B cell (primary cell): ENCODE data around the gene GLCCI1. TPM values are rescaled to one million over a fixed set of nuclear protein-coding genes. Genes with fewer than 3 reads are reported as not detected.

Experiments used
- ATAC-seq: fragments of 200-7000 bp; cut with Tn5 transposase; one replicate; pipeline ENCODE4 v1.10.0; 2021; ENCODE audit warnings: low read depth, mild to moderate bottlenecking, moderate number of reproducible peaks, moderate library complexity
- CTCF ChIA-PET: fragments of 350-600 bp; sonication (Branson Sonifier 250); formaldehyde crosslinking; loops from one replicate; lab custom pipeline; 2021; ENCODE audit warnings: antibody characterized with exemption, inconsistent platforms; lab: Charles Lee
- POLR2A ChIA-PET: fragments of 350-600 bp; sonication (Branson Sonifier 250); formaldehyde crosslinking; loops from one replicate; lab custom pipeline; 2021; ENCODE audit warnings: antibody characterized with exemption; lab: Charles Lee
- DNase-seq: peaks from one replicate; pipeline ENCODE4 v3.0.0; 2013
- H2AFZ ChIP-seq: 2 replicates; pipeline ENCODE4 v1.6.1; 2012; ENCODE audit warnings: mild to moderate bottlenecking, low read depth, low read length; ENCODE audit not compliant: insufficient read depth, poor library complexity, severe bottlenecking
- H3K27ac ChIP-seq, 2 donors: 1 replicate in 1 of 2; 2 replicates in 1 of 2; pipeline ENCODE4 v1.5.1; 2012 to 2013; ENCODE audit warnings: low read length in 2 of 2, mild to moderate bottlenecking in 2 of 2, moderate library complexity in 1 of 2
- H3K27me3 ChIP-seq, 4 experiments: fragments of 200-600 bp in 1 of 4; sonication (generic) in 1 of 4; replicated peaks in 1 of 4; 1 replicate in 2 of 4; 2 replicates in 2 of 4; pipeline versions ENCODE4 v1.6.1 to v1.7.0; 2013 to 2016; ENCODE audit warnings: low read length in 3 of 4, mild to moderate bottlenecking in 2 of 4, mixed read lengths in 1 of 4, moderate library complexity in 1 of 4; ENCODE audit not compliant: insufficient read depth in 4 of 4, control insufficient read depth in 3 of 4; ENCODE audit errors: control extremely low read depth in 1 of 4
- H3K36me3 ChIP-seq, 2 experiments: replicated peaks in 1 of 2; 1 replicate in 1 of 2; 2 replicates in 1 of 2; pipeline versions ENCODE4 v1.6.1 to v1.7.1; 2013; ENCODE audit warnings: low read length in 1 of 2; ENCODE audit not compliant: insufficient read depth in 2 of 2, control insufficient read depth in 1 of 2; ENCODE audit errors: control extremely low read depth in 1 of 2, extremely low read depth in 1 of 2
- H3K4me1 ChIP-seq, 2 donors: fragments of 200-600 bp in 1 of 2; sonication (generic) in 1 of 2; 1 replicate in 1 of 2; 2 replicates in 1 of 2; pipeline versions ENCODE4 v1.5.1 to v1.6.1; 2013 to 2017; ENCODE audit warnings: low read length in 2 of 2; ENCODE audit not compliant: control insufficient read depth in 2 of 2, insufficient read depth in 2 of 2
- H3K4me2 ChIP-seq: replicated peaks from 2 replicates; pipeline ENCODE3; 2012; ENCODE audit warnings: mild to moderate bottlenecking, low read depth, low read length; ENCODE audit not compliant: poor library complexity, severe bottlenecking
- H3K4me3 ChIP-seq, 5 experiments: fragments of 200-600 bp in 1 of 5; sonication (generic) in 1 of 5; 1 replicate in 3 of 5; 2 replicates in 2 of 5; pipeline versions ENCODE4 v1.5.1 to v1.7.0; 2011 to 2016; ENCODE audit warnings: low read length in 4 of 5, mild to moderate bottlenecking in 4 of 5, low read depth in 2 of 5, control low read depth in 1 of 5, moderate library complexity in 1 of 5; ENCODE audit not compliant: insufficient read depth in 1 of 5; ENCODE audit errors: control extremely low read depth in 1 of 5, extremely low read depth in 1 of 5
- H3K79me2 ChIP-seq: fragments of 200-600 bp; sonication (generic); one replicate; pipeline ENCODE4 v1.6.0; 2016; ENCODE audit warnings: low read length; ENCODE audit not compliant: control insufficient read depth, insufficient read depth
- H3K9ac ChIP-seq: fragments of 200-600 bp; sonication (generic); 2 replicates; pipeline ENCODE4 v1.6.1; 2017; ENCODE audit warnings: mild to moderate bottlenecking, low read length, moderate library complexity
- H3K9me3 ChIP-seq, 3 donors: one replicate each; pipeline versions ENCODE4 v1.6.1 to v1.7.1; 2013; ENCODE audit warnings: low read length in 2 of 3; ENCODE audit not compliant: control insufficient read depth in 2 of 3, insufficient read depth in 1 of 3; ENCODE audit errors: control extremely low read depth in 1 of 3
- H4K20me1 ChIP-seq: 2 replicates; pipeline ENCODE4 v1.6.0; 2012; ENCODE audit warnings: mild to moderate bottlenecking, low read length; ENCODE audit not compliant: insufficient read depth, control insufficient read depth, poor library complexity, severe bottlenecking
- H3K27ac Mint-ChIP-seq: one replicate; pipeline ENCODE4 v1.8.0; 2021; ENCODE audit warnings: mixed read lengths
- H3K27me3 Mint-ChIP-seq: one replicate; pipeline ENCODE4 v1.8.0; 2021; ENCODE audit warnings: mixed read lengths
- H3K4me1 Mint-ChIP-seq: one replicate; pipeline ENCODE4 v1.8.0; 2021; ENCODE audit warnings: mixed read lengths
- H3K4me3 Mint-ChIP-seq: one replicate; pipeline ENCODE4 v1.8.0; 2021; ENCODE audit warnings: mixed read lengths
- H3K9me3 Mint-ChIP-seq: one replicate; pipeline ENCODE4 v1.8.0; 2022; ENCODE audit warnings: mixed read lengths; ENCODE audit not compliant: insufficient read depth
- EZH2 ChIP-seq: IDR thresholded peaks from 2 replicates; pipeline ENCODE4 v1.6.1; 2012; ENCODE audit warnings: borderline replicate concordance, low read depth, mild to moderate bottlenecking, moderate library complexity, low read length; ENCODE audit not compliant: insufficient read depth, poor library complexity, severe bottlenecking
- WGBS: methylation state at CpG from one replicate; pipeline ENCODE4 v1.1.5; 2013; ENCODE audit warnings: missing lambda C conversion rate; ENCODE audit not compliant: insufficient coverage; 5-methylcytosine and 5-hydroxymethylcytosine counted together
- intact Hi-C: fragments of 100-400 bp; cut with micrococcal nuclease; formaldehyde crosslinking; loops from one replicate; pipeline ENCODE4 v1.10.0; 2022
- polyA plus RNA-seq: library from polyadenylated mRNA; depleted of rRNA; stranded (reverse); fragments of >200 nt; gene quantifications from 2 replicates; pipeline ENCODE4 v1.2.3, GENCODE V29; 2012
- total RNA-seq, 2 donors: library from RNA; stranded (reverse); fragments of 120-200 nt in 1 of 2; gene quantifications; 1 replicate in 1 of 2; 2 replicates in 1 of 2; pipeline versions ENCODE4 v1.2.3 to v1.2.4, GENCODE V29; 2013 to 2022
- TF ChIP-seq, protein P1 (sequence below): fragments of 200-600 bp; IDR thresholded peaks from one replicate; pipeline ENCODE4 v1.8.0; 2022; ENCODE audit warnings: antibody characterized with exemption, mild to moderate bottlenecking

The GLCCI1 gene
- total and polyA plus RNA-seq, 2 donors (not counting 1 experiment from before 2014, with no cell fraction given): 17.7 to 50.3 TPM

DNA sequence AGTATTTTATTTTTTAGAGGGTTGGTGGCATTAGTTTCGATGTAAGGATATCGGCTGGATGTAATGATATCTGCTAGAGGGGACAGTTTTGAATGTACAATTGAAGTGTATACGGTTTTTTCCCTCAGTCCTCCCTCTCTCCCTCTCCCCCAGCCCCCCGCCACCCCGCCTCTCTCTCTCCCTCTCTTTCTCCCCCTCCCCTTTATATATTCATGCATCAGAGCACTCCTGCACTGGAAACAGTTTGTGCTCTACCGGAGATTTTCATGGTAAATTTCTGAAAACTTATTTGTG is 1.6 kb downstream of the GLCCI1 start:
- Histone ChIP-seq H3K79me2 (peaks cover 56% of the 10 kb centered on the region), H2AFZ (peak overlapping the region; percentile 81), H3K27ac (peak overlapping the region; percentile 67 to 75), H3K9ac (peak overlapping the region; percentile 79), H4K20me1 (no peaks in the 10 kb centered on the region), H3K27me3 (no peaks in the 10 kb centered on the region), H3K4me3 (peak overlapping the region; percentile 65 to 95 (median 87)), H3K9me3 (no peaks in the 10 kb centered on the region), H3K4me2 (peak overlapping the region; percentile 75), H3K4me1 (peaks cover 31 to 39% of the 10 kb centered on the region in 2 donors), H3K36me3 (no peaks in the 10 kb centered on the region)
- no peak for DNase-seq
- no peak for ATAC-seq
- intact Hi-C loops: loop anchor here (1.0 to 5.0 kb wide), 2 partner anchors 209 to 222 kb away; no protein-coding TSS in a partner anchor
- POLR2A ChIA-PET: interaction anchor here (0.6 to 2.1 kb wide), 6 partner anchors 9 to 401 kb away, joined by 3 to 9 read pairs (median 6); partner anchors contain the start of gene UMAD1
- H3K27ac Mint-ChIP-seq: no peak overlapping the region
- no peaks in the 10 kb centered on the region for H3K27me3 Mint-ChIP-seq
- no peaks in the 10 kb centered on the region for H3K9me3 Mint-ChIP-seq
- no peak overlapping the region for H3K4me3 Mint-ChIP-seq
- H3K4me1 Mint-ChIP-seq: peaks cover 29% of the 10 kb centered on the region
- no CpG with 5 or more reads among the region's 6 CpGs for WGBS
- CTCF ChIA-PET: interaction anchor here (0.7 to 3.1 kb wide), 6 partner anchors 15 to 289 kb away, joined by 3 to 16 read pairs (median 4); no protein-coding TSS in a partner anchor
- TF ChIP-seq, protein P1, sequence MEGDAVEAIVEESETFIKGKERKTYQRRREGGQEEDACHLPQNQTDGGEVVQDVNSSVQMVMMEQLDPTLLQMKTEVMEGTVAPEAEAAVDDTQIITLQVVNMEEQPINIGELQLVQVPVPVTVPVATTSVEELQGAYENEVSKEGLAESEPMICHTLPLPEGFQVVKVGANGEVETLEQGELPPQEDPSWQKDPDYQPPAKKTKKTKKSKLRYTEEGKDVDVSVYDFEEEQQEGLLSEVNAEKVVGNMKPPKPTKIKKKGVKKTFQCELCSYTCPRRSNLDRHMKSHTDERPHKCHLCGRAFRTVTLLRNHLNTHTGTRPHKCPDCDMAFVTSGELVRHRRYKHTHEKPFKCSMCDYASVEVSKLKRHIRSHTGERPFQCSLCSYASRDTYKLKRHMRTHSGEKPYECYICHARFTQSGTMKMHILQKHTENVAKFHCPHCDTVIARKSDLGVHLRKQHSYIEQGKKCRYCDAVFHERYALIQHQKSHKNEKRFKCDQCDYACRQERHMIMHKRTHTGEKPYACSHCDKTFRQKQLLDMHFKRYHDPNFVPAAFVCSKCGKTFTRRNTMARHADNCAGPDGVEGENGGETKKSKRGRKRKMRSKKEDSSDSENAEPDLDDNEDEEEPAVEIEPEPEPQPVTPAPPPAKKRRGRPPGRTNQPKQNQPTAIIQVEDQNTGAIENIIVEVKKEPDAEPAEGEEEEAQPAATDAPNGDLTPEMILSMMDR: no peak
- no peak for TF ChIP-seq EZH2

DNA sequence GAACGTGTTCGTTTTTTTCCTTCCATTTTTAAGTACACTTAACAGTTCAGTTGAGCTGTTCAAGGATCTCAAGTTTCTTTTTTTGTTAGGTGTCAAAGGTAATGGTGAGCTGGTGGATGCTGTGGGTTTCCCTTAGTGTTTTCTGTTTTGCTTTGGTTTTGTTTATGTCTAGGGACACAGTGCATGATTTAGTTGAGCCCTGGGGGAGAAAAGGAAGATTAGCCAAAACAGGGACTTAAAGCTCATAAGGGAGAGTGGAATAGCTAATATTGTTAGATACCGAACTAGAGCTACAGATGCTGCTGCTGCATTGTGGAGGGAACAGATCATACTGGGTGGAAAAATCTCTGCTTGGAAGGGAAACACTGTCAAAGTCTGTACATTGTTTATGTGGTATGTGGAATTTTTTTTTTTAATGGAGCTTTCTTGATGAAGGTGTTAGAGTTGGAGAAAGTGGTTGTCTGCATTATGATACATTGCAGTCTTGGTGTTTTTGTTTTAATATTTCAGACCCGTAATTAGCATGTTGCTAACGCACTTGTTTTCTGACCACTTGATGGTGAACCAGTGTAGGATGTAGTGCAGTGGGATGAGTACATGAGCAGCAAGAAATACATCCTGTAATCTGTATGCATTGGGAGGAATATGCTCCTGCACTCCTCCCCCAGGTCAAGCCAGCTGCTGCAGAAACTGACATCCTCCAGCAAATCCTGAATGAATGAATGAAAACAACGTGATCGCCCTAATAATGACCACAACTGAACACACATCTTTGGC is 2.1 kb downstream of the GLCCI1 start:
- H3K9ac ChIP-seq: peak overlapping the region; percentile 79
- H2AFZ ChIP-seq: peak overlapping the region; percentile 81
- H3K27ac Mint-ChIP-seq: no peak overlapping the region
- no peaks in the 10 kb centered on the region for H4K20me1 ChIP-seq
- DNase-seq: peak; percentile 31
- ChIA-PET POLR2A (interaction anchor here (0.6 to 1.5 kb wide), 4 partner anchors 9 to 401 kb away, joined by 4 to 9 read pairs (median 6); no protein-coding TSS in a partner anchor), CTCF (interaction anchor here (0.8 to 3.1 kb wide), 5 partner anchors 27 to 289 kb away, joined by 3 to 16 read pairs (median 5); no protein-coding TSS in a partner anchor)
- 15% methylated on average over 3 of the region's 7 CpGs for WGBS
- no peak overlapping the region for H3K4me3 Mint-ChIP-seq
- H3K4me1 Mint-ChIP-seq: peaks cover 31% of the 10 kb centered on the region
- H3K27ac ChIP-seq: peak overlapping the region; percentile 67 to 75
- H3K9me3 ChIP-seq: no peaks in the 10 kb centered on the region
- TF ChIP-seq, protein P1: no peak
- no peak for TF ChIP-seq EZH2
- H3K36me3 ChIP-seq: no peaks in the 10 kb centered on the region
- intact Hi-C loops: loop anchor here (1.0 to 5.0 kb wide), 2 partner anchors 209 to 222 kb away; no protein-coding TSS in a partner anchor
- H3K4me1 ChIP-seq: peaks cover 31 to 39% of the 10 kb centered on the region in 2 donors
- peak overlapping the region; percentile 65 to 95 (median 87) for H3K4me3 ChIP-seq
- no peak for ATAC-seq
- H3K27me3 Mint-ChIP-seq: no peaks in the 10 kb centered on the region
- peaks cover 61% of the 10 kb centered on the region for H3K79me2 ChIP-seq
- peak overlapping the region; percentile 75 for H3K4me2 ChIP-seq
- no peaks in the 10 kb centered on the region for H3K9me3 Mint-ChIP-seq
- no peaks in the 10 kb centered on the region for H3K27me3 ChIP-seq
